ENCODE results near the gene ROBO3.

DNA sequence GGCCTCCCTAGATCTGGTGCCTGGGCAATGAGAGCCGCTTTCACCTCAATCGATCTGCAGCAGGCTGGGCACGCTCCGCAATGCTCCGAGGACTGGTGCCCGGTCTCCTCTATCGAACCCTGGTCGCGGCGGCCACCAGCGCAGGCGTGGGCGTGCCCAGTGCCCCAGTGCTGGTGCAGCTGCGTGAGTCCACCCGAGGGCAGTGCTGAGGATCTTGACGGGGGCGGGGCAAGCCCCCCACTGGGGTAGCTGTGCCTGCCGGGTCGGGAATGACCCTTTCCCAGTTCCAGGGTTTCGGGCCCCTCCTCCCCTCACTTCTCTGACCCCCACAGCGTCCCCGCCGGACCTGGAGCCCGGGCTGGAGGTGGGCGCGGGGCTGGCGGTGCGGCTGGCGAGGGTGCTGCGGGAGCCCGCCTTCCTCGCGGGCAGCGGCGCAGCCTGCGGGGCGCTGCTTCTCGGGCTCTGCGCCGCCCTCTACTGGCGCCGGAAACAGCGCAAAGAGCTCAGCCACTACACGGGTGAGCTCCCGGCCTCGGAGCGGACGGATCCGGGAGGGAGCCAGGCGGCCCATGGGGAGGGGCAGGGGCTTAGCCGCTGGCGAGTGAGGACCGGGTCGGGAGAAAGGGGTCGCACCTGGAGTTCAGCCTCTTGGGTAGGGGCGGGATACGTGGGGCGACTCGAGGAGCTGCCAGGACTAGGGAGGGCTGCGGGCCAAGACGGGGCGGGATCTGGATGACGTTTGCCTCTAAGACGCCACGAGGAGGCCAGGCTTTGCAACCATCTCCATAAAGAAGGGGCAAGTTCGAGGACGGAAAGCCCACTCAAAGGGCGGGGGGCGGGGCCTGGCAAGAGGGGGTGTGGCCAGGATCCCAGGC is 10.9 kb downstream of the ROBO3 start:
- TF ChIP-seq CTCF (IDR thresholded peaks at IDR 0.05; ENCODE audit: insufficient read depth, low read length, poor library complexity, severe bottlenecking) (peak; percentile 67), EZH2phosphoT487 (conservative IDR thresholded peaks at IDR 0.05; ENCODE audit: low read length) (peak; percentile 88; the same call in 1 of the 2 replicates)
